Mammary epithelial cell (primary cell): ENCODE data around the gene EHMT1.

Source experiments
- CTCF ChIP-seq, 2 donors: IDR thresholded peaks in 1 of 2; conservative IDR thresholded peaks in 1 of 2; 2 replicates each; pipeline ENCODE4 v1.5.1; 2011 to 2012; ENCODE audit warnings: inconsistent platforms in 2 of 2, low read length in 2 of 2, mild to moderate bottlenecking in 2 of 2, control low read depth in 1 of 2, low read depth in 1 of 2; ENCODE audit not compliant: insufficient read depth in 1 of 2; ENCODE audit errors: extremely low read depth in 1 of 2
- EZH2 ChIP-seq: IDR thresholded peaks from 2 replicates; pipeline ENCODE4 v1.6.1; 2012; ENCODE audit warnings: low read length, inconsistent platforms, borderline replicate concordance

GRCh38 chr9:137799630-137799983 lies 180.8 kb downstream of the EHMT1 start:
- no peak for TF ChIP-seq CTCF (conservative IDR thresholded peaks at IDR 0.05 in 1 of 2, IDR thresholded peaks at IDR 0.05 in 1 of 2; ENCODE audit: extremely low read depth in 1 of 2, insufficient read depth in 1 of 2, low read depth in 1 of 2, low read length in 2 of 2)
- no peak for TF ChIP-seq EZH2
